Endometrial microvascular endothelial cells (primary cell): ENCODE measurements around the gene EEFSEC. TPM values are rescaled to one million over a fixed set of nuclear protein-coding genes. Genes with fewer than 3 reads are reported as not detected.

Source experiments
- in situ Hi-C: cut with HindIII; loops from 2 replicates; pipeline ENCODE4 v1.10.0; 2017; ENCODE audit warnings: low sequenced_read_pairs, low pct_unique_long_range_greater_than_20kb; ENCODE audit errors: inconsistent ontology term
- total RNA-seq: library from RNA; depleted of rRNA; stranded (reverse); fragments of >200 nt; gene quantifications from one replicate; pipeline ENCODE4 v1.2.3, GENCODE V29; 2015; ENCODE audit errors: inconsistent ontology term

The EEFSEC gene
- total RNA-seq, 1 donor from 2014 or later = 21.7 TPM

DNA sequence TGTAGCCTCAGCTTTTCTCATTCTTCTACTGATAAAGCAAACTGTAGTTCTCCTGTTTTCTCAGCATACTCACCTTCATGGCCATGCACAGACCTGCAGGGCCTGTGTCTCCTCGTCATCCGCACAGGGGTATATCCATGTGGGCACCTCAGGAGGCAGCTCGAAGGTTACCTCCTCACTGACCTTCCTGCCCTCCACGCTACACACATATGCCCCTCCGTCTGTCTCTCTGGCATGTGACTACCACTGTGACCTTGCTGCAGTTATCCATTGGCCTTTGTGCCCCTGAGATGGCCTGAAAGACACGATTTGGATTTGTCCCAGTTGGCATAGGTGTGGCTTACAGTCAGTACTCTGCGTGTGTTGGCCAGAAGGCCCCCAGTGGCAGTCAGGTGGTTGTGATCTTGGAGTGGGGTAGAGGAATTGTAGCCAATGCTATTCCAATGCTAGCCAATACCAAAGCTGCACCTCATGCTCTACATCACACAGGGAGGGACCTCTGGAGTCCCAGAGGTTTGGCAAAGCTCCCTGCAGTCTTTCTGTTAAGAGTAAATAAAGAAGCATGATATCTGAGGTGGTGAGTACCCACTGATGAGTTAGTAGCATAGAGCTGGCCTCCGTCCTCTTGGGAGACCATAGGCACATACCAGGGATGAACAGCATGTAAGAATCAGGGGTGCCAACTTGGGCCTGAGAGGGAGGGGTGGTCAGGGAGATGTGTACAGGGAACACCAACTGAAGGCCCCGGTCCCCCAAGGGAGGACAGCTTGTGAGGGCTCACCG lies 143.4 kb downstream of the EEFSEC start:
- in situ Hi-C loops = no loop called here

DNA sequence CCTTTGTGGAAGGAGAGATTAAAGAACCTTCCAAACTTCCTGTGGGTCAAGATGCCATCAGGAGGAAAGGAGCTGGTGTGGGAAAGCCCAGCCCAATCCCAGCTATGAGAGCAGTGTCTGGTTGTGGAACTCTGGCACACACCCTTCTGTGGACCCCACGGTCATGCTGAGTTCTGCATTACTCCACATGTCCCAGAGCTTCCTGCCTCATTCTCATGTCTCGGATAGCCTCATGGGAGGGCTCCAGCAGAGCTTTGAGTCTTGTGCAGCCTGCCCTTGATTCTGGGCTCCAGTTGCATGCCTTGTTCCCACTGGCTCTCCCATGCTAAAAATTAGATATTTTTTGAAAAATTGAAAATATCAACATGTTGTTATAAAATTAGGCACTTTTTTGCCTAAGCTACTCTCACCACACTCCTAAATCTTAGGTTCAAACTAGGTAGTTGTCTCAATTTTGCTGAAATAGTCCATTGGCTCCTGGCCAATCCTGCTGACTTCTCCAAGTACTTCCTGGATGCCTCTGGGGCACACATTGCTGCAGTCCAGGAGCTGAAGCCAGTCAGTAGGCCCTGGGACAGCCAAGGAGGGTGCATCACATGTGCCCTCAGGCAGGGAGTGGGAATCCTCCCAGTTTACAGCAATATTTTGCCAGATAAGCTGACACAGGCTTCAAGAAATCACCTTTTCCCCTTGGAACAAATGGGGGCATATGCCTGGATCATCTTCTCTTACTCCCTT lies 144.3 kb downstream of the EEFSEC start:
- in situ Hi-C loops = no loop called here

DNA sequence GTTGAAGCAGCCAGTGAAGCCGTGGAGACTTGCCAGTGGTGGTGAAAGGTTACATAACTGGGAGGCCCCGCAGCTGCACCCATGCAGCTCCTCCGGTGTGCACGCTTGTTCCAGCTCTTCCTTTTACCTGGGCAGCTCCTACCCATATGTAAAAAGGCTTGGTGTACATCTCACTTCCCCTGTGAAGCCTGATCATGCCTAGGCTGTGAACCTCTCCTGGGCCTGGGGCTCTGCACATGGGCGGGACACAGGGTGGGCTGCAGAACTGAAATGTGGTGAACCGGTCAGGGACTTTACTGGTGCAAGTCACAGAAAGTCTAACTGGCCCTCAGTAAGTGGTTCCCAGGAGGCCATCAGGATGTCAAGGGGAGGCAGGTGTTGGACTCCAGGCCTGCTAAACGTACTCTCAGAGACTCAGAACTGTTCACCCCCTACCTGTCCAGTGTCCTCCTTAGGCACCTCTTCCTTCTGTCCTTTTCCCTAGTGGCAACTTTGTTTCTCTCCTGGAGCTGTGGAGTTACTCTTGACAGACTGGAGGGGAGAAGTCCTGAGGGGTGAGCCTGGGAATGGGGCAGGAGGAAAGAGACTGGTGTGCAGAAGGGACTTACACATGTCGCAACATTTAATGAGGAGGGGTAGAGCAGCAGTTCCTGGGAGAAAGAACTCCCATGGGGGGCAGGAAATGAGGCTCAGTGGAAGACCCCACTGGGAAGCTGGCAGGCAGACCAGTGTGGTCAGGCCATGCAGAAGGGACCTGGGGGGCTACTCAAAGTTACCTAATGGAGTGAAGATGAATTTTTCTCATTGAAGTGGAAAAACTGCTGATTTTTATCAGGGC lies 148.1 kb downstream of the EEFSEC start:
- in situ Hi-C loops = no loop called here

DNA sequence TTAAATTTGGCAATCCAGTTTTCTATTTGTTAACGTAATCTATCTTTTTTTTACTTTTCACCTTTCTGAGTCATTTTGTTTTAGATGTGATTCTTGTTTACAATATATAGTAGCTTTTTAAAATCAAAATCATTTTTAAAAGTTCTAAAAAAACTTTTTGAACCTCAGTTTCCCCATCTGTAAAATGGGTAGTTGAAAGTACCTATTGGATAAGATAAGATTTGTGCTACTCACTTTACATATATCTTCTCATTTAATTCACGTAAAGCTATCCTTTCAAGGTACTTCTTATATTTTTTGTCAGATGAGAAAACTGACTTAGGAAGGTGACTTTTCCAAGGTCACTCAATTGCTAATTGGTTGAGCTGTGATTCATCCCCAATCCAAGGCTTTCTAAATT lies 153.2 kb downstream of the EEFSEC start:
- in situ Hi-C loops = no loop called here

DNA sequence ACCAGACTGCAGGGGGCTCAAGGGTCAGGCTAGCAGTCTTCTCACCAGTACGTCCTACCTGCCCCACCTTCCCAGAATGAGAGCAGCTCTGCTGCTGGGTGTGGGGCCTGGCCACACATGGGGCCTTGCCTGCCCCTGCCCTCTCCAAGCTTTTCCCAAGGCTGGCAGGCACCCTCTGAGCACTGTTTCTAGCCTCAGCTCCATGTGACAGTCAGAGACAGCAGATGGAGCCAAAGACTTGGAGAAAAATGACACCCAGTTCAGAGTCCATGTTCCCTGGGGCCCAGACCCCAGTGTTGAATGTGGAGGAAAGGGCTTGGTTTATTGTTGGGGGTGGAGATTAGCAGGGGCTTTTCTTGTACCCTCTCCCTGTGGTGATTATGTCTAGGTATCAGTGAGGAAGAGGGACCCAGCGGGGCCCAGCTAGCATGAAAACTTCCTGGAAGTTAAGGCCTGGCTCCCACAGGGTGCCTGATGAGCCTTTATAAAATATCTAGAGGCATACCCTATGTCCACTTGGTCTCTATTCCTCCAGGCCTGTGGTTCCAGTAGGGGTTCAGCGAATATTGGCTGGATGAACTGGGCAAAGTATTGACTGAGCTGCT lies 153.8 kb downstream of the EEFSEC start:
- in situ Hi-C loops = no loop called here

DNA sequence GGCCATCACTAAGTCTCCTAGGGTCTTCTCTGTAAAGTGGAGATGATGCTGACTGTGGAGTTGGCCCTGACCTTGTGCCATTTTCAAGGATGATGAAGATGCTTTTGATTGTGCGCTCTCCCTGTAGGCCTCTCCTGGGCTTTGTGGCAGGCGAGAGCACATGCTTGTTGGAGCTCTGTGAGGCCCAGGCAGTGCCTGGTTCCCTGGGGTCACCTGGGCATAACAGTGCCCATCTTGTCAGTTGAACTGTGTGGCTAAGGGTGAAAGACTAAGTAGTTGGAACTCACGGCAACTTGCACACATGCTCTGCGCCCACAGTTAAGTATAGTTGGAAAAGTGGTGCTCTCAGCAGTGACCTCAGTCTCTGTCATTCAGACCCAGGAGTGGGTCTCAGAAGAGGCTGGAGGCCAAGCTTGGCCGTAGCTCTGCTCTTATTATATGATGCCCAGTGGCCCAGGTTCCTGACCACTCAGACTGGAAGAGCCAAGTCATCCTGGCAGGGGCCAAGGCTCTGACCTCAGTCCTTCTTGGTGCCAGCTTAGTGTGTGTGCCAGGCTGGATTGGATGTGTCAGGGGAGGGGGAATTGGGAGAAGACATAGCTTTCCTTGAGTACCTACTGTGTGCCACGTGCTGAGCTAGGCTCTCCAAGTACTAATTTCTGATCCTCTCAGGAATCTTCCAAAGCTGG lies 154.6 kb downstream of the EEFSEC start:
- in situ Hi-C loops = no loop called here

DNA sequence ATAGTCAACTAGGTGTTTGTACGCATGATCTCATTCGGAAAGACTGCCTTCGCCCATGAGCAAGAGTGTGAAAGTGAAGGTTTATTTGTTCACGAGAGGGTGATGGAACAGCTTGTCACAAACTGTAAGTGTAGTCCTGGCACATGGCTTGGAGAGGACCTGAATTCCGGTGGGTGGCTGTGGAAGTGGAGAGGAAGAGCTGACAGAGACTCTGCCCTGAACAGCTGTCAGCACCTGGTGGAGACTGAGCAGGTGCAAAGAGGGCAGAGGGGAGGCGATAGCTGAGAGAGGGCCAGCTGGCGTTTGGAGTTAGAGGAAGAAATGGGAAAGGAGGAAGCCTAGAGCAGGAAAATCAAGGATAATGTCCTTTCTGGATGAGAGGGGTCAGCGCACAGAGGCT lies 155.7 kb downstream of the EEFSEC start:
- in situ Hi-C loops = no loop called here

DNA sequence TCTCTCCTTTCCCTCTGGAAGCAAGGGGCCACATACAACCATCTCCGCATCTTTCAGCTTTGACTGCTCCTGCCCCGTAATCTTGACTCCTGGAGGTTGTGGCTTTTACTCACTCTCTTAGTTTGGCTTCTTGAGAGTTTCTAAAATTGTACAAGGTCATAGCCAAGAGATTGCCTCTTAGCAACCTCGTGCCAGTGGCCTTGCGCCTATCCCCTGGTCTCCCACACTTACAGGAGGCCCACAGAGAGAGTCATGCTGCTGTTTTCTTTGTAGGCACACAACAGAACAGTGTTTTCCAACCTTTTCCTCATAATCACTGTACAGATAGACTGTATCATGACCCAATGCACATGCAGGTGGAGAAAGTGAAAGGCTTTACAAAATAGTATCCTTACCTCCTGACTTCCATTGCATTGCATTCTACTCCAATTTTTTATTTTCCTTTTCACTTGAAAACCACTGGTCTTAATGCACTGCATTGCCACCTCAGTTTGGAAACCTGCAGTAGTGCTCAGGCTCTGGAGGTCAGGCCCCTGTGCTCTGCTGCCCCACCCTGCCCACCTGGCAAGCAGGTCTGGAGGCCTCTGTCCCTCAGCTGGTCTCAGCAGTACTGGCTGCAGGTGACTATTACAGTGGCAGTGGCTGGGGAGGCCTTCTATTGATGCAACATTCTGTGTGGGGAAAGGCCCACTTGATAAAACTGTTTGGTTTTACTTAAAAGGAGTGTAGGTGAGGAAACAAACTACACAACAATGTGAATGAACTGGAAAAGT lies 157.2 kb downstream of the EEFSEC start:
- in situ Hi-C loops = no loop called here

DNA sequence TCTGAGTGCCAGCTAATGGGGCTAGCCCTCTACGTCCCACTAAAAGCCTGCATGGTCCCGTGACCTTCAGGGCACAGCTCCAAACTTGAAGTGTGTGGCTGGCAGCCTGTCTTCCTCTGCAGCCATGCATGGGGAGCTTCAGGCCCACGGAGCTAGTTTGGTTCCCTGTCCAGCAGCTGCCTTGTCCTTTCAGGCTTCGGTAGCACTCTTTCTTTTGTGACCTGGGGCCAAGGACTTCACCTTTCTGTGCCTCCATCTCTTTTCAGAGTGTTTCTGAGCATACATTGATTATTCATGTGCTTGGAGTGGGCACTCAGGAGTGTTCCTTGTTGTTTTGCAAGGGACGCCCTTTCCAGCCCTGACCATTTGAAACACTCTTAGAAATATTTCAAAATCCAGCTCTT lies 158.2 kb downstream of the EEFSEC start:
- in situ Hi-C loops = no loop called here

DNA sequence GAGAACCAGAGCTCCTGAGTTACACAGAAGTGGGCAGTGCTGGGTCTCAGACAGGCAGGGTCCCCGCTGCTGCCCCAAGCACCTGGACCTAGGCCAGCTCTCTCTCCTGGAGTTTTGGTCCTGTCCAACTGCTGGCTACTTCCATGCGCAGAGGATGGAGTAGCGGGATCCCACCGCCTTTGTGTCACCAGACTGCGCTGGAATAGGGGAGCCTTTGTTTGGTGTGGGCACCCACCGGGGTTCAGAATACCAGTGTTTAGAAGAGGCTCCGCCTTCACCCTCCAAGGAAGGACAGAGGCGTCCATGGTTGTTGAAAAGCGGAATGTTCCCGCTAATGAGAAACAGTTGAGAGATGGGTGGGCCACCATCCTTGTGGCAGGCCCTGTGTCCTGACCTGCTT lies 159.0 kb downstream of the EEFSEC start:
- in situ Hi-C loops = no loop called here

DNA sequence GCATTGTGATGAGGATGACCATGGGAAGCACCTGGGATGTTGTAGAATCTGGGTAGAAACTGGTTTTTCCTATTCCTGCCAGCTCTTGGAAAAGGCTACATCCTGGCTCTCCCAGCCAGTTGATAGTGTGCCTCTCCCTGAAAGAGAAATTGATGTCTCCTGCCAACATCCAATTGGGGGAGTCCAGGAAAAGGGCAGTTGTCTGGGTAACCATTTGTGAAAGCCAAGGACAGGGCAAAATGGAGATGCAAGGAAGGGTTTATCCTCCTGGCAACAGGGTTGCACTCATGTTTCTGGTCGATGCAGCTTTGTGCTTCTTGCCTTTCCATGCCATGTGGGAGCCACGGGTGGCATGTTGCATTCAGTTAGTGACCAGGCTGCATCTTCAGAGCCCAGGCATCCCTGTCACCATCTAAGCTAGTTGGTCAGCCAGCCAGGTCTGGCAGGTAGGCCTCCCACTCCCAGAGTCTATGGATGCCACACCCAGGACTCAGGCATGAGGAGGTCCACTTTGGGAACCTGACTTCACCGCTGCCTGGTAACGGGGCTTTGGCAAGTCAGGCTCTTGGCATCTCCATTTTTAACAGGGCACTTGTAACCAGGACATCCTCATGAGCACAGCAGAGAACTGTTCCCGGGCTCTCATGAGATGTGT lies 159.9 kb downstream of the EEFSEC start:
- in situ Hi-C loops = no loop called here

DNA sequence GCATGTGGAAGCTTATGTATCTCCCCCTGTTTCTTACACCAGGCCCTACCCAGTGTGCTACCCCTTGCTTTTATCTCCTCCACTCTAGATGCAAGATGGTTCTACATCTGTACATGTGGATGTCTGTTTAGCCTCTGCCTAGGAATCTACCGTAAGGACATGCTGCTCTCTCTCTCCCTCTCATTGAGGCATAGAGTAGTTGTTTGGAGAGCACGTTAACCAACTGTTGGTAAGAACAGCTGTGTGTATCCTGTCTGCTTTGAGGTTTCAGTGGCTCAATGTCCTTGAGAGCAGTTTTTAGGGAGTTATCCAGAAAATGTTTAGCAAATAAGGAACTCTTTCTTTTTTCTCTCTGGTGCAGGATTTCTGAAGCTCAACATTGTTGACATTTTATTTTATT lies 160.7 kb downstream of the EEFSEC start:
- in situ Hi-C loops = no loop called here

DNA sequence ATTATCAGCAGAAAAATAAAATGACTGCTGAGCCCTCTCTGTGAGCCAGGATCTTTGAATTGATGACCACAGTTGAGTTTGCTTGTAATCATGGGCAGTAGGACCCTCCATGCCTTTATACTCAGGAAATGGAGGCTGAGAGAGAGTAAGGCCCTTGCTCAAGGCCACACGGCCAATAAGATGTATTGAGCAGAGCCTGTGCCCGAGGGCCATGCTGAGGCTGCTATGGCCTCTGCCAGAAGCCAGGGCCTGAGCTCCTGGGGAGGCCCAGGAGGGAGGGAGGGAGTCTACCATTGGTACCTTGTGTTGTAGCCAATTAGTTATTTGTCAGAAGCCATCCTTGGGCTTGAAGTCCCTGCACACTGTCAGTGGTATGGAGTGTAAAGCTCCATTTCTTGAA lies 162.0 kb downstream of the EEFSEC start:
- in situ Hi-C loops = no loop called here

DNA sequence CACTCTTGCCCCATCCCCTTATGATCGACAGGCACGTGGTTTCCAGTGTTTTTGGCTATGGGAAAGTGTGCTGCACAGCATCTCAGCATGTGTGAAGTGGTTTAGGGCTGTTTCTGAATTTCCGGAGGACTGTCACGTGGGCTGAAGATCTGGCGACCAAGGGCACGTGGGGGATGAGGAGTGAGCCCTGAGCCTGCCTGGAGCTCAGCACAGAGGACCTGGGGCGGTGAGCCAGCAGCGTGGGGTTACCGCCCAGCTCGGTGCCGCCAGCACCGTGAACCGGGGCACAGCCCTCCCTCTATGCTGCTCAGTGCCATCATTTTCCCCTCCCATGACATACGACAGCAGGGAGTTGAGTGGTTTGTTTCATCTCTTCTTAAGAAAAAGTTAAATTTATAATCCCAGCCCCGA lies 163.2 kb downstream of the EEFSEC start:
- in situ Hi-C loops = no loop called here

DNA sequence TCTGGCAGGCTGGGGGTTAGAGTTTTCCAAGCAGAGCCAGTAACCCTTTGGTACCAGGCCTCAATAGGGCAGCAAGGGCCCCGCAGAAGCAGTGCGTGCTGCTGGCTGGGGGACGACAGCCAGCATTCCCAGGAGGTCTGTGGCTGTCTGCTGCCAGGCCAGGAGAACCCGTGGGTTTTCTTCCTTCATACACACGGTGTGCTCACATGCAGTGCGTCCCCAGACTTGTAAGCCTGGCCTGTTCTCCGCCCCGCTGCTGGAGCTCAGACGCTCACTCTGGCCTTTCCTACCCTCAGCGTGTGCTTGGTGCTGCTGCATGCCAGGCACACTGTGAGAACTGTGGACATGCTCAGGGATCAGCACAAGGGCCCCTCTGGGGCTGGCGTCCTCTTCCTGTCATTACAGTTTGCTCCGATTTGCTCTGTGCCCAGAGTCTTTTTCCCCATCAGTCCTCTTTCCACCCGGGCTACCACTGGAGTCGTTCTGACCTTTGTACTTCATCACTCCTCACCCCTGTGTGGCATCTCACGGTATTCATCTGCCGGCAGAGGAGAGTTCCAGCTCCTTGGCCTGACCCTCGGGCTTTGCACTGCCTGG lies 163.9 kb downstream of the EEFSEC start:
- in situ Hi-C loops = no loop called here

DNA sequence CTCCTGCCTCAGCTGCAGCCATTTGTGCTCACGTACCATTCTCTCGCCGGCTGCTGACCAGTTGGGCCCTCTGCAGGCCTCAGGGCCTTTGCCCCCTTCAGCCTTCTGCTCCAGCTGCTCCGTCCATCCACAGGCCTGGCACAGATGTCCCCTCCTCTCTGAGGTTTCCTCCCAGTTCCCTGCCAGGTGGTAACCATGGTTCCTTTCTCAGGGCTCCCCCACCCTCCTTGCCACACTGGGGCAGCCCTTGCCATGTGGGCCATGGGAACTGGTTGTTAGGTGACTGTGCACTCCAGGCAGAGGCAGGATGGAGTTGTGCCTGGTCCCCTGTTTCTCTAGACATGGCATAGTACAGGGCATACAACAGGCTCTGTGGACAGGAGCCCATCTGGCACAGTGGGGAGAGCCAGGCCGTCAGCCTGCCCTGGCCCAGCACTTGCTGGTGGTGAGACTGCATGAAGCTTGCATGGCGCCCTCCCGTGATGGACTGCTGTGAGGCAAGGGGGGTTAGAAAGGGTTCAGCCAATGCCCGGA lies 164.5 kb downstream of the EEFSEC start:
- in situ Hi-C loops = no loop called here
